Measurements from ENCODE around the gene LRRC18. TPM values are rescaled to one million over a fixed set of nuclear protein-coding genes. Genes with fewer than 3 reads are reported as not detected.

Gene LRRC18
- polyA plus RNA-seq, 3 donors from 2014 or later: not detected

DNA sequence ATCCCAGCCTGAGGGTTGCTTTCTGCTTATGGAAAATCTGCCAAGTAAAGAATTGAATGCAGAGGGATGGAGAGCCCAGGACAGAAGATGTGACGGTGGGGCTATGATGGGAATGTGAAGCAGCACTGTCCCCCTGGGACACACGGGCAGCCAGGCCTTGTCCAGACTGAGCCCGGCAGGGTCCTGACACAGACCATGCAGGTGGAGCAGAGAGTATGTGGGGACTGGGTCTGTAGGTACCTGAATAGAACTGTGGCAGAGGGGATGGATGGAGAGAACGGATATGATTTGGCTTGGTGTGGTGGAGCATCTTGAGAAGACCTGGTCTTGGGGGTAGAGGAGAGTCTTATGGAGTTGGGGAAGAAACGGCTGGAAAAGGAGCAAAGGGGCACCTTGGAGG is 732 bp upstream of the LRRC18 start:
- Mint-ChIP-seq H3K4me3 (no peak overlapping the region), H3K4me1 (no peaks in the 10 kb centered on the region)

DNA sequence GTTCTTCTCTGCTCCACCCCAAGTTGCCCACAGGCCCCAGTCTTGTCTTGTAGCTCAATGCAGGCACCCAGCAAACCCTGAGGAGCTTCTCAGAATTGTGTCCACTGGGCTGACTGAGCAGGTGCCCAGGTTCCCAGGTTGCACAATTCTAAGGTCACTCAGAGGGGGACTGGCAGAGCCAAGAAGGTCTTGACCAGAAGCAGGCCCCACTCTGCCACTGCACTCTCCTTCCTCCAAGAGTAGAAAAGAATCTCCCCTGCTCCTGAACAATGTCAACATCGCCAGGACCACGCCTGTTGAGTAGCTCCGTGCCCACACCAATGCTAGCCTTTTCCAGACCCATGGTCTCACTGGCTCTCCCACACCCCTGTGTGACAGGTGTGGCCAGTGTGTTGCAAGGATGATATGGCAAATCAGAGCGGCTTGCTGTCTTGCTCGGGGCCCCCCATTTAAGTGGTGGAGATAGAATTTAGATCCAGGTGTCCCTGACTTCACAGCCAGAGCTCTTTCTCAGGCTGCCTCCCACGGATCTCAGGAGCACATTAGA is 577 bp downstream of the LRRC18 start:
- no peak overlapping the region for H3K27ac Mint-ChIP-seq
- H3K27me3 Mint-ChIP-seq (ENCODE audit: low read depth in 3 of 3): peaks cover 0 to 4% (median 0%) of the 10 kb centered on the region in 3 donors
- H3K9me3 Mint-ChIP-seq: no peaks in the 10 kb centered on the region
- no peak for DNase-seq
- no peaks in the 10 kb centered on the region for H3K4me1 Mint-ChIP-seq
- no peaks in the 10 kb centered on the region for H3K36me3 Mint-ChIP-seq
- no peak overlapping the region for H3K4me3 Mint-ChIP-seq

More for the DNA sequence above, 732 bp upstream of the LRRC18 start:
- Mint-ChIP-seq H3K36me3 (no peaks in the 10 kb centered on the region), H3K9me3 (no peaks in the 10 kb centered on the region), H3K27ac (no peak overlapping the region), H3K27me3 (ENCODE audit: low read depth in 3 of 3) (peaks cover 0 to 4% (median 0%) of the 10 kb centered on the region in 3 donors)
- no peak for DNase-seq

DNA sequence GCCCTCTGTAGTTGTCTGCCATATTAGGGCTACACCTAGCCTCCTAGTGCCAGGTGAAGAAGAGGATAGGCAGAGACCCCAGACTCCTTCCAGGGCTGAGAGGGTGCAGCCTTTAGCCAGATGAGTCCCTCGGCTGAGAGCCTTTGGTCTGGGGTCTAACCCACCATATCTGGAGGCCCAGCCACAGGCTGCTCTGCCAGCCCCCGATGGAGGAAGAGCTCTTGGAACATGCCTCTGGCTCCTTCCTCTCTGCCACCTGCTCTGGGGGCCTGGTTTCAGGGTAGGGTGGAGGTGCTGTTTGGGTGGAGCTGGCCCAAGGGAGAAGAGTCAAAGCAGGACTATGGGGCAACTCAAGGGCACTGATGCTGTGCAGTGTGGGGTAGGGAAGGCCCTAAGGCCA is 1.4 kb downstream of the LRRC18 start:
- Mint-ChIP-seq H3K4me3 (no peak overlapping the region), H3K36me3 (no peaks in the 10 kb centered on the region), H3K27ac (no peak overlapping the region), H3K4me1 (no peaks in the 10 kb centered on the region), H3K27me3 (ENCODE audit: low read depth in 3 of 3) (peaks cover 0 to 4% (median 0%) of the 10 kb centered on the region in 3 donors), H3K9me3 (no peaks in the 10 kb centered on the region)
- DNase-seq: no peak

DNA sequence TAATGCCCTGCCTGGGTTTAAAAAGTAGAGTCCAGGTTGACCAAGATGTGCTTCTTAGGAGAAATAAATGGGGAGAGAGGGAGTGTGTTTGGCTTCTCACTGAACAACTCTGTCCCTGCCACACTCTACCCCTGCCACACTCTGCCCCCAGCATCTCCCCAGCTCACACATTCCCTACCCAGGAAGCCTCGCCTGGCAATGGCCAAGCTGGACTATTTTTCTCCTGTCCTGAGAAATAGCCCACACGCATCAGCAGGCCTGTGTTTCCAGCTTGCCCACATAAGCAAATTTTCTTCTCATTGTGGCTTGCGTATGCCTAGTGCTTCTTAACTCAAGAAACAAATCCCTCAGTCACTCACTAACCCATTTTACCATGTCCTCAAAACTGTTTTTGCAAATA is 1.8 kb downstream of the LRRC18 start:
- peaks cover 0 to 4% (median 0%) of the 10 kb centered on the region in 3 donors for H3K27me3 Mint-ChIP-seq (ENCODE audit: low read depth in 3 of 3)
- H3K4me3 Mint-ChIP-seq: no peak overlapping the region
- no peak for DNase-seq
- H3K9me3 Mint-ChIP-seq: no peaks in the 10 kb centered on the region
- H3K27ac Mint-ChIP-seq: no peak overlapping the region
- H3K4me1 Mint-ChIP-seq: no peaks in the 10 kb centered on the region
- no peaks in the 10 kb centered on the region for H3K36me3 Mint-ChIP-seq

GRCh38 chr10:48935577-48935976 is 4.1 kb downstream of the LRRC18 start:
- no peak overlapping the region for H3K4me3 Mint-ChIP-seq

DNA sequence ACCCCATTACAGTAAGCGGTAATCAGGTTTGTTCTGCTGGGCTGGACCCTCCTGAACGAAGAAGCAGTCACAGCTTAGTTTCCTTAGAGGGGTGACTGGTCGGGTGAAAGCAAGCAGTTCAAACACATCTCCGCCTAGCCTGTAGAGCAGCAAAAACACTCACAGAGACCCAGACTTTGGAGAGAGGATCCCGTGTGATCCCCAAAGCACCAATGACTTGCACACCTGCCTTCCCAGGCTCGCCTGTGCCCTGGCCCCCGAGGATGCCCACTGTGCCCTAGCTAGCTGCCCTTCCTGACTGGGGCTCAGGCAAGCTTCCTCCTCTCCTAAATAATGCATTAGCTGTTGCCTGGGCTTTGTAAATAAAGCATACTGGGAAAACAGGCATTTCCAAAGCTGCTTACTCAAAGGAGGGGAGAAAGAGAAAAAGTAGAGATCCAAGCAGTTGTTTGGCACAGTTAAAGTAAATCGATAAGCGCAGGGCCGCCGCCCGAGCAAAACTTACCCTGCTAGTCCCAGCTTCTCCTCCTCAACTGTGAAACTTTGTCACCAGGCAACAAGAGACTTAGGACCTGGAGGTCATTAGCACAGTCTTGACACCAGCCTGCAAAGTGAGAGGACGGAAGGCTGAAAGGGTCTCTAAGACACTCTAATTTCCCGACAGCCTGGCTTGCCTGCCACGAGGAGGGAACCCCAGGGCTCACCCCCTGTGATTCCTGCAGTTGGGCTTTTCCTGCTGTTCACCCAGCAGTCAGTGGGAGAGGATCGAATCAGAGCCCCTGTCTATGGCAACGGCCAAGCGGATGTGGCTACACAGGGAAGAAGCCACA is 4.8 kb downstream of the LRRC18 start:
- peaks cover 0 to 6% (median 0%) of the 10 kb centered on the region in 3 donors for H3K27me3 Mint-ChIP-seq (ENCODE audit: low read depth in 3 of 3)
- no peaks in the 10 kb centered on the region for H3K4me1 Mint-ChIP-seq
- no peak overlapping the region for H3K4me3 Mint-ChIP-seq
- no peak overlapping the region for H3K27ac Mint-ChIP-seq
- no peaks in the 10 kb centered on the region for H3K36me3 Mint-ChIP-seq
- no peaks in the 10 kb centered on the region for H3K9me3 Mint-ChIP-seq
- no peak for DNase-seq

More at GRCh38 chr10:48935577-48935976, 4.1 kb downstream of the LRRC18 start:
- no peak overlapping the region for H3K27ac Mint-ChIP-seq
- no peaks in the 10 kb centered on the region for H3K4me1 Mint-ChIP-seq
- H3K9me3 Mint-ChIP-seq: no peaks in the 10 kb centered on the region
- peaks cover 0 to 5% (median 0%) of the 10 kb centered on the region in 3 donors for H3K27me3 Mint-ChIP-seq (ENCODE audit: low read depth in 3 of 3)
- no peak for DNase-seq
- H3K36me3 Mint-ChIP-seq: no peaks in the 10 kb centered on the region

DNA sequence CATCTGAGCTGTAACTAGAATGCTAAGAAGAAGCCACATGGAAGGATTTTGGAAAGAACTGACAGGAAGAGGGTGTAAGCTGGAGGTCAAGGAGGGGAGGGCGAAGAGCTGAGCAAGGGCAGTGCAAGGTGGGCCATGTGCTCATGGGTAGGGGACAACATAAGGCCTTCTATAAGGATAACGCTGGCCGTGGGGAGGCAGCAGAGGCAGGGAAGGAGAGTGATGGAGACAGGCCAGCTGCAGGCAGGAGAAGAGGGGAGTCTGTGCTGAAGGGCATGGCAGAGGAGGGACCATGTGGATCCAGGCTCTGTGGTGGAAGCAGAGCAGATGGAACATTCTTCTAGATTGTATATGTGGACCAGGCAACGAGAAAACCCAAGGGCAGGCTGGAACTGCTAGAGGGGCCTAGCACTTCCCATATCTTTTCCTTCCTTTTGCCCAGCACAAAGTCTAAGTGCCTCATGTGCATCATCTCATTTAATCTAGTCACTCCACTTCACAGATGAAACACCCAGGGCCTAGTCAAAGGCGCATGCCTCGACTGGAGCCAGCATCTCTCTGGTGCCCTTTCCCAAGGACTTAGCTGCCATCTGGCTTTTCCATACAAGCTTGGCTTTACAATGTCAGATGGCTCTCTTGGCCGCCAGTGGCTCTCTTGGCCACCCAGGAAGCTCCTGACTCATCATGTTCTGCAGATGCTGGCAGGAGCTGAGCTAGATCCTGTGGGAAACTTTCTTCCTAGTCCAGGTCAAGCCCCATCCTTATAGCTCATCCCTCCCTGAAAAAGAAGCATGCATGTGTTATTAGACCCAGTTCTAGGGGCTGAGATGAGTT is 6.6 kb downstream of the LRRC18 start:
- Mint-ChIP-seq H3K4me3 (no peak overlapping the region), H3K36me3 (no peaks in the 10 kb centered on the region), H3K4me1 (no peaks in the 10 kb centered on the region), H3K27me3 (ENCODE audit: low read depth in 3 of 3) (peaks cover 0 to 3% (median 3%) of the 10 kb centered on the region in 3 donors), H3K9me3 (no peaks in the 10 kb centered on the region), H3K27ac (no peak overlapping the region)
- DNase-seq: no peak

- Mint-ChIP-seq H3K4me1 (no peaks in the 10 kb centered on the region), H3K27ac (no peak overlapping the region), H3K4me3 (no peak overlapping the region), H3K27me3 (ENCODE audit: low read depth in 3 of 3) (peaks cover 0 to 6% (median 3%) of the 10 kb centered on the region in 3 donors), H3K9me3 (no peaks in the 10 kb centered on the region), H3K36me3 (no peaks in the 10 kb centered on the region)
- DNase-seq: no peak
Observed at GRCh38 chr10:48931188-48931587, 8.5 kb downstream of the LRRC18 start.

GRCh38 chr10:48929413-48929990 is 10.1 kb downstream of the LRRC18 start:
- Mint-ChIP-seq H3K27ac (no peak overlapping the region), H3K9me3 (no peaks in the 10 kb centered on the region), H3K36me3 (no peaks in the 10 kb centered on the region), H3K27me3 (ENCODE audit: low read depth in 3 of 3) (peaks cover 0 to 6% (median 3%) of the 10 kb centered on the region in 3 donors), H3K4me3 (no peak overlapping the region), H3K4me1 (no peaks in the 10 kb centered on the region)
- no peak for DNase-seq

GRCh38 chr10:48926764-48927540 is 12.7 kb downstream of the LRRC18 start:
- H3K9me3 Mint-ChIP-seq: no peaks in the 10 kb centered on the region
- no peak for DNase-seq
- H3K27me3 Mint-ChIP-seq (ENCODE audit: low read depth in 3 of 3): peaks cover 0 to 6% (median 3%) of the 10 kb centered on the region in 3 donors
- H3K27ac Mint-ChIP-seq: no peak overlapping the region
- H3K4me3 Mint-ChIP-seq: no peak overlapping the region
- no peaks in the 10 kb centered on the region for H3K36me3 Mint-ChIP-seq
- no peaks in the 10 kb centered on the region for H3K4me1 Mint-ChIP-seq

DNA sequence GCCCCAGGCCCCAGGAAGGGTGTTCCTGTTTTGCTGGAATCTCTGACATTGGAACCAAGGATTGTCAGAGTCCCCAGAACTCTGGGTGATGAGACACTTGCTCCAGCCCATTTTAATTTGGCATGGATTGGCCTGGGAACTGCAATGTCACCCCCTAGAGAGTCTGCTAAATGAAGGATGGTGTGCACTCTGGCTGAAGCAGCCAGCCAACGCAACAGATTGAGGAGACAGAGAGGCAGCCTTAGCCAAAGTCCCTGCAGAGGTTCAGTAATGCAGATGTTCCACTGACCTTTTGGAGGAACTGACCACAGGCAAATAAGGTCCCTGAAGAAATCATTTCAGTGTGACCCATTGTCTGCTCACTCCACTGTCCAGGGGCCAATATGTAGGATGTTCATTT is 13.4 kb downstream of the LRRC18 start:
- Mint-ChIP-seq H3K4me1 (no peaks in the 10 kb centered on the region), H3K9me3 (no peaks in the 10 kb centered on the region), H3K27me3 (ENCODE audit: low read depth in 3 of 3) (peaks cover 0 to 5% (median 3%) of the 10 kb centered on the region in 3 donors), H3K4me3 (no peak overlapping the region), H3K27ac (no peak overlapping the region), H3K36me3 (no peaks in the 10 kb centered on the region)
- no peak for DNase-seq

DNA sequence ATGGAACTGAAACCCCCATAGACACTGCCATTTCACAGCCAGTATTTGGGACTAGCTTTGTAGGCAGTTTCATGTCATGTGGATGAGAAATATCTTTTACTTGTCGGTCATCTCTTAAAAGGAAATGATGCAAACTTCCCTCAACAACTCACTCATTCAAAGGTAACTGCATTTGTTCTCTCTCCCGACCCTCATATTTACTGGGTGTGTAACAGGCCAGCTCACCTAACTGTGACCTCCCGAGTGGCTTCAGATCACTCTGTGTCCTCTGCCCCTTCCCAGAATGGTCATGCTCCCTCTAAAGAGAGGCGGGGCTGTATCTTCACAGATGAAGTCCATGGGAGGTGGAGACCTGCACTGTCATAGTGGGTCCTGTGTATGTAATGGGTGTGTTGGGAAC is 14.7 kb downstream of the LRRC18 start:
- Mint-ChIP-seq H3K36me3 (no peaks in the 10 kb centered on the region), H3K4me1 (no peaks in the 10 kb centered on the region), H3K27me3 (ENCODE audit: low read depth in 3 of 3) (peaks cover 0 to 4% (median 3%) of the 10 kb centered on the region in 3 donors), H3K27ac (no peak overlapping the region), H3K9me3 (no peaks in the 10 kb centered on the region), H3K4me3 (no peak overlapping the region)
- no peak for DNase-seq

- no peak for DNase-seq
- H3K4me1 Mint-ChIP-seq: no peaks in the 10 kb centered on the region
- H3K27ac Mint-ChIP-seq: no peak overlapping the region
- H3K27me3 Mint-ChIP-seq (ENCODE audit: low read depth in 3 of 3): peaks cover 0 to 6% (median 3%) of the 10 kb centered on the region in 3 donors
- no peaks in the 10 kb centered on the region for H3K9me3 Mint-ChIP-seq
- no peaks in the 10 kb centered on the region for H3K36me3 Mint-ChIP-seq
- H3K4me3 Mint-ChIP-seq: no peak overlapping the region
Observed at GRCh38 chr10:48923748-48924147, 15.9 kb downstream of the LRRC18 start.

Data from immature natural killer cell (primary cell).